ENCODE results near the gene CACNG6.
A peak's percentile ranks its signal among the peaks of the same experiment; 100 is the strongest.
"Not testable (repeated sequence)": the region's sequence is repeated elsewhere in the genome, so short reads cannot be mapped to it uniquely, and the experiment has no call there.

CACNG6 gene

DNA sequence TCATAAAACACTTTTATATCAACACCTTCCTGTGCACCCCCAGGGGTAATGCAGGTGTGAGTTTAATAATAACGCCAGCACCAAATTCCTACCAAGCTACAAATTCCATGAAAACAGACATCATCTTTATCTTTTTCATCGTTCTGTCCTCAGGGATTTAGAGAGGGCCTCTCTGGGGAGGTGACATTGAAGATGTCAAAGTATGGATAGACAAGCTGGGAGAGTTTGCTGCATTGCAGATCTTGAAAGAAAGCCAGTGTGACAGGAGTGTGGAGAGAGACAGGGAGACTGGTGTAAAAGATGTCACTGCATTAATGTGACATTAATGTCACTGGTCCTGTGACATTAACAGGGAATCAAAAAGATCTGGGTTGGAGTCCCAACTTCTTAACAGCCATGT lies 10.1 kb downstream of the CACNG6 start:
- no peak for DNase-seq (ENCODE audit: low read depth, low spot score)

DNA sequence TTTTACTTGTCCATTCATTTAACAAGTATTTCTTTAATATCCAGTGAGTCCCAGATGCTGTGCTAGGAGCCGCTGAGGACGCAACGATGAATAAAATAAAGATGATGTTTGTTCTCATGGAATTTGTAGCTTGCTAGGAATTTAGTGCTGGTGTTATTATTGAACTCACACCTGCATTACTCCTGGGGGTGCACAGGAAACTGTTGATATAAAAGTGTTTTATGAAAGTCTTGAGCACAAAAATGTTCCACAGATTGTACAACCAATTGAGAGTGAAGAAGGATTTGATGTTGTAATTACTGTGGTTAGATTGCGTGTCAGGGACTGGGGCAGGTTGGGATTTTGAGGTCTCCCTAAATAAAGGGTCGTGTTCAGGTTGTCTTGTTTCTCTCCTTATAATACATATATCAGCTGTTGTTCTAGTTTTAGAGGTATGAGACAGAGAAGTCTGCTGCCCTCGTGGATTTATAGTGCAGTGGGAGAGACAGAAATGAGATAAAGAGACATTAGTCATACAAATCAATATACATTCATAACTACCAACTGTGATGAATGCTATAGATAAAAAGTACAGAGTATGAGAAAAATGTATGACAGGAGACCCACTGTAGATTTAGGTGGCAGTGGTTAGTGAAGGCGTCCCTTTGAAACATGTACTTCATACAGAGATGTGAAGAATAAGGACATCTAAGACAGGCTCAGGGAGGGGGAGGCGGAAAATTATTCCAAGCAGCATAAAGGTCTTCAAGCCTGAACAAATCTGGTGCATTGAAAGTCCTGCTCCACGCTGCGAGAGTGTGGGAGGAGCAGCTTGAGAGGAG lies 11.3 kb downstream of the CACNG6 start:
- DNase-seq (ENCODE audit: low read depth, low spot score) = no peak

DNA sequence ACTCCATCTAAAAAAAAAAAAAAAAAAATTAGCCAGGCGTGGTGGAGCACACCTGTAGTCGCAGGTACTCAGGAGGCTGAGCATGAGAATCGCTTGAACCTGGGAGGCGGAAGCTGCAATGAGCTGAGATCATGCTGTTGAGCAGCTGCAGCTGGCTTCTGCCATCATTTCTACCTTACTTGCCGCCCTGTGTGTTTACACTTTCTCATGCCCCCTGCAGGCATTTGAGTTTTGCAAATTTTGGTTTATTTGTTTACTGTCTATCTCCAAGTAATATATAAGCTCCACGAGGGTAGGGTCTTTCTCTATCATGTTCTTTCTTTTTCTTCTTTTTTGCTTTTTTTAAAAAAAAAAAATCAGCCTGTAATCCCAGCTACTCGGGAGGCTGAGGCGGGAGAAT lies 18.0 kb downstream of the CACNG6 start:
- no peak for DNase-seq (ENCODE audit: low read depth, low spot score)

DNA sequence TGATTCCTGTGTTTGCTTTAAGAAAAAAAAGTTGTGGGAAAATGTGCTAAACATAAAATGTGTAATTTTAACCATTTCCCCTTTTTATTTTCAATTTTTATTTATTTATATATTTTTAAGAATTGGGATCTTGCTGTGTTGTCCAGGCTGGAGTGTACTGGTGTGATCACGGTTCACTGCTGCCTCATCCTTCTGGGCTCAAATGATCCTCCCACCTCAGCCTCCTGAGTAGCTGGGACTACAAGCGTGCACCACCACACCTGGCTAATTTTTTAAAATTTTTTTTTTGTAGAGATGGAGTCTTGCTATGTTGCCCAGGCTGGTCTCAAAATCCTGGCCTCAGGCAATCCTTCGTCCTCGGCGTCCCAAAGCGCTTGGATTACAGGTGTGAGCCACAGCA lies 19.0 kb downstream of the CACNG6 start:
- no peak for DNase-seq (ENCODE audit: low read depth, low spot score)

DNA sequence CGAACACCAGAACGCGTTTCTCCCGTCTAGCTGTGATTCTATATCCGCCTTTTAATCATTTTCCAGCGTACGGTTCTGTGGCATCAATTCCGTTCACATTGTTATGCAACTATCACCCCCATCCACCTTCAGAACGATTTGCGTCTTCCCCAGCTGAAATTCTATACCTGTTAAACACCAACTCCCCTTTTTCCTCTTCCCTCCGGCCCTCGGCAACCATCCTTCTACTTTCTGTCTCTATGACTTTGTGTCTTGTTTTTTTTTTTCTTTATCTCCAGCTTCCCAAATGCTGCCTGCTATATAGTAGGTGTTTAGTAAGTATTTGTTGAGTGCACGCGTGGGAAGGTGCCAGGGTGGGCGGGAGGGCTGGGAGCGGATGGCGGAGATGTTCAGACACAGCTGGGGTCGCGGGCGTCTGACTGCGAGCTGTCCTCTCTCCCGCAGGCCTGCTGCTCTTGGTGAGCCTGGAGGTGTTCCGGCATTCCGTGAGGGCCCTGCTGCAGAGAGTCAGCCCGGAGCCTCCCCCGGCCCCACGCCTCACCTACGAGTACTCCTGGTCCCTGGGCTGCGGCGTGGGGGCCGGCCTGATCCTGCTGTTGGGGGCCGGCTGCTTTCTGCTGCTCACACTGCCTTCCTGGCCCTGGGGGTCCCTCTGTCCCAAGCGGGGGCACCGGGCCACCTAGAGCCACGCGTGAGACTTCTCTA lies 20.2 kb downstream of the CACNG6 start:
- no peak for DNase-seq (ENCODE audit: low read depth, low spot score)

DNA sequence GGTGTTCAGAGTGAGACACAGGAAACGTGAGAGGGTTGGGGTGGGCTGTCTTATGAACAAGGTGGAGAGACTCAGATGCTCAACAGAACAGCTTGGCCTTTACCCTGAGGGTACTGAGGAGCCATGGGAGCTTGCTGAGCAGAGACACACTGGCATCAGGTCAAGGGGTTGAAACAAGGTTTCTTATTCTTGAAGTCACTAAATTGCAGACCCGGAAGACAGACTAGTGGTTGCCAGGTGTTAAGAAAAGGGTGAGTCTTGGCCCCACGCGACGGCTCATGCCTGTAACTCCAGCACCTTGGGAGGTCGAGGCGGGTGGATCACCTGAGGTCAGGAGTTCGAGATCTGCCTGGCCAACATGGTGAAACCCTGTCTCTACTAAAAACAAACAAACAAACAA lies 22.4 kb downstream of the CACNG6 start:
- DNase-seq (ENCODE audit: low read depth, low spot score) = no peak

DNA sequence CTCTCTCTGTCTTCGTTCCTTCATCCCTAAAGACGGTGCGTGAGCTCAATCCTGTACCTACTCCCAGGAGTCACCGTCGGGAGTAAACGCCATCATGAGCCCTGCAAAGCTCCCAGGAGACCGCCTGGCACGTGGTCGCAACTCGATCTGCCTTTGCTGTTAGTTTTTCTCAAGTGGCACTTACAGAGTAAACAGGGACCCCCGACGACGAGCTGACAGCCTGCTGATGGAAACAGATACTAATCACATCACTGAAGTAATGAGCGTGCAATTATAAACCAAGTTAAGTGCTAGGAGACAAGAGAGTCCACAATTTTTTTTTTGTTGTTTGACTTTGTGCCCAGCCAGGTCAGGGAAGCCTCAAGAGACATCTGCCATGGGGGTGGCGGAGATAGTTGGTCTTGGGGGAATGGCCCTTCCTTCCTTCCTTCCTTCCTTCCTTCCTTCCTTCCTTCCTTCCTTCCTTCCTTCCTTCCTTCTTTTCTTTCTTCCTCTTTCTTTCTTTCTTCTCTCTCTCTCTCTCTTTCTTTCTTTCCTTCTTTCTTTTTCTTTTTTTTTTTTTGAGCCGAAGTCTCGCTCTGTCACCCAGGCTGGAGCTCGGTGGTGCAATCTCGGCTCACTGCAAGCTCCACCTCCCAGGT lies 23.6 kb downstream of the CACNG6 start:
- DNase-seq (ENCODE audit: low read depth, low spot score) = no peak

DNA sequence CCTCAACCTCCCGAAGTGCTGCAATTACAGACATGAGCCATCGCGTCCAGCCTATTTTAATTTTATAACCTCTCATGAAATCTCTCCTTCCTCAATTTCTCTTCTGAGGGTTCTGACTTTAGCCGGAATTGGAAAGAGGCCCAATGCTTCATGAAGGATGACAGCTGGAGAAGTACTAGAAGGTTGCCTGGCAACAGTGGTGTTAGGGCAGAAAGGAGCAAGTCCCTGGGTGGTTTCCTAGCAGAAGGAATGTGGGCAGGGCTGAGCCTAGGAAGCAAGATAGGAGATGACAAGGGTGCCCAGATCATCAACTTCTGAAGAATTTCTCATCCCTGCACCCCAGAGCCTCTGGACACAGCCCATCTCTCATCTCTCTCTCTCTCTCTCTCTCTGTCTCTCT lies 25.8 kb downstream of the CACNG6 start:
- no peak for DNase-seq (ENCODE audit: low read depth, low spot score)

DNA sequence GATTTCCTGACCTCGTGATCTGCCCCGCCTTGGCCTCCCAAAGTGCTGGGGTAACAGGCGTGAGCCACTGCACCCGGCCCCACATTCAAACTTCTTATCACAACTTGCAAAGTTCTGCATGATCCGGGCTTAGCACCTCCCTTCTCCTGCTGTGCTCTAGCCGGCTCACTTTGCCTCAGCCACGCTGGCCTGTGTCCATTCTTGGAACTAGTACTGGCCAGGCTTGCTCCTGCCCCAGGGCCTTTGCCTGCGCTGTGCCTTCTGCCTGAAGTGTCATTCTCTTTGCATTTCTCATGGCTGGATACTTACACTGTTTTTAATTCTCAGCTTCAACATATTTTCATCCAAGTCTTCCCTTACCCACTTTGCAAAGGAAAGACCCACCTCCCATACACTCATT lies 29.9 kb downstream of the CACNG6 start:
- no peak for DNase-seq (ENCODE audit: low read depth, low spot score)

DNA sequence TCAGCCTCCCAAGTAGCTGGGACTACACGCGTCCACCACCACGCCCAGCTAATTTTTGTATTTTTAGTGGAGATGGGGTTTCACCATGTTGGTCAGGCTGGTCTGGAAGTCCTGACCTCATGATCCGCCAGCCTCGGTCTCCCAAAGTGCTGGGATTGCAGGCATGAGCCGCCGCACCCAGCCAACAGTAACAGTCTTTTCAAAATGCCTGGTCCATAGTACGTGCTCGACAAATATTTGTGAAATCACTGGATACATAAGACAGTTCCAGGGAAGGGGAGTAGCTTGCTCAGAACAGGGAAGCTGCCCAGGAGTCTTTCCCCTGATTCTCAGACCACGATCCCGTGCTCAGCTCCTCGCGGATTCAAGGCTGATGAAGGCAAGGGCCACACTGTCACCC lies 30.5 kb downstream of the CACNG6 start:
- DNase-seq (ENCODE audit: low read depth, low spot score) = no peak

DNA sequence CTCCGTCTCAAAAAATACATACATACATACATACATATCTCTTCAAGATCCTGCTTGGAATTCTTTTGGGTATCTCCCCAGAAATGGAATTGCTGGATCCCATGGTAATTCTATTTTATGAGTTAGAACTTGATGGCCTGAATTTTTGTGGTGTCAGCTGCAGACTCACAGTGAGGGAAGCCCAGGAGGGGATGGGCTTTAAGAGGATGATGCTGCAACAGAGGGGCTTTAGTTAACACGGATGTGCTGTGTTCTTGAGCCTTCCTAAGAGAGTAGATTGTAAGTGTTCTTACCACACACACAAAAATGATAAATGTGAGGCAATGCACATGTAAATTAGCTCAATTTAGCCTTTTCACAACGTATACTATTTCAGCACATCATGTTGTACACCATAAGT lies 31.8 kb downstream of the CACNG6 start:
- no peak for DNase-seq (ENCODE audit: low read depth, low spot score)

DNA sequence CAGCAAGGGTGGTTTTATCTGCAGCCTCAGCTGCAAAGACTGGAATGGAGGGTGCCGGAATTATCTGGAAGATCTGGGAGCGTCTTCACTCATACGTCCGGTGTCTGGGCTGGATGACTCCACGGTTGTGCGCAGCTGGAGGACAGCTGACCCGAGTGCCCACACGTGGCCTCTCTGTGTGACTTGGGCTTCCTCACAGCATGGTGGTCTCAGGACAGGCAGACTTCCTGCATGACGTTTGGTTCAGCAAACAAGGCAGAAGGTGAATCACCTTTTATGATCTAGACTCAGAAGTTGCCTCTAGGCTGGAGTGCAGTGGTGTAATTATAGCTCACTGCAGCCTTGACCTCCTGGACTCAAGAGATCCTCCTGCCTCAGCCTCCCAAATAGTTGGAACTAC lies 33.2 kb downstream of the CACNG6 start:
- DNase-seq (ENCODE audit: low read depth, low spot score) = no peak

DNA sequence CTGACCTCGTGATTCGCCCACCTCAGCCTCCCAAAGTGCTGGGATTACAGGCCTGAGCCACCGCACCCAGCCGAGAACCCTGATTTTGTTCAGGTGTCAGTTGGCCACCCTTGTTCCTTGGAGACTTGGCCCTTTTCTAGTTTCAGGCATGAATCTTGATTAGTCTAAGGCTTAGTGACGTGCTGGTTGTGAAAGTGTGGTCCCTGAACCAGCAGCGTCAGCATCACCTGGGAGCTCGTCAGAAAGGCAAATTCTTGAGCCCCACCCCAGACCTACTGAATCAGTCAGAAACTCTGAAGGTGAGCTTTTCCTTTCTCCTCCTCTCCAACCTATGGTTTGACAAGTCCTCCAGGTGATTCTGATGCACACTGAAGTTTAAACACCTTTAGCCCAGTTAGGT lies 35.2 kb downstream of the CACNG6 start:
- DNase-seq (ENCODE audit: low read depth, low spot score) = no peak

DNA sequence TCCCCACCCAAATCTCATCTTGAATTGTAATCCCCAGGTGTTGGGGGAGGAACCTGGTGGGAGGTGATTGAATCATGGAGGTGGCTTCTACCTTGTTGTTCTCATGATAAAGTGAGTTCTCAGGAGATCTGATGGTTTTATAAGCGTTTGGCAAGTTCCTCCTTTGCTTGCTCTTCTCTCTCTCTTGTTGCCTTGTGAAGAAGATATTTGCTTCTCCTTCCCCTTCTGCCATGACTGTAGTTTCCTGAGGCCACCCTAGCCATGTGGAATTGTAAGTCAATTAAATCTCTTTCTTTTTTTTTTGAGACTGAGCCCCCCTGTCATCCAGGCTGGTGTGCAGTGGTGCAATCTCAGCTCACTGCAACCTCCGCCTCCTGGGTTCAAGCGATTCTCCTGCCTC lies 37.9 kb downstream of the CACNG6 start:
- no peak for DNase-seq (ENCODE audit: low read depth, low spot score)

DNA sequence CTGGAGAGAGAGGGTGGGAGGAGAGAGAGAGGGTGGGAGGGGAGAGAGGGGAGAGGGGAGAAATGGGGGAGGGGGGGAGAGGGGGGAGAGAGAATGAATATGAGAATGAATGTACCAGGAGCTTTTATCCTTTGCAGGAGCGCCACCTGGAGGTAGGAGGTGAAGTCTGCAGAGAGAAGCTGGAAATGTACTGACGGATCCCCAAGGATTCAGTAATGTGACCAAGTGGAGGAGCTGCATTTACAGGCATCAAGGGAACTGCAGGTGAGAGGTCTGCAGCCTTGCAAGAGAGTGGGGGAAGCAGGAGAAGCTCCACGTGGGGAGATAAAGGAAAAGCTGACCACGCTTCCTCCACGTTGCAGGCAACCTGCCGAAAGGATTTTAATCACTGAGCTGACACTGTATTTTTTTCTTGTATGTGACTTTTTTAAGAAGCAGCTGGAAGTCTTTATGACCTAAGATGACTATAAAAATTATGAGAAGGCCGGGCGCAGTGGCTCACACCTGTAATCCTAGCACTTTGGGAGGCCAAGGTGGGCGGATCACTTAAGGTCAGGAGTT lies 38.6 kb downstream of the CACNG6 start:
- no peak for DNase-seq (ENCODE audit: low read depth, low spot score)

DNA sequence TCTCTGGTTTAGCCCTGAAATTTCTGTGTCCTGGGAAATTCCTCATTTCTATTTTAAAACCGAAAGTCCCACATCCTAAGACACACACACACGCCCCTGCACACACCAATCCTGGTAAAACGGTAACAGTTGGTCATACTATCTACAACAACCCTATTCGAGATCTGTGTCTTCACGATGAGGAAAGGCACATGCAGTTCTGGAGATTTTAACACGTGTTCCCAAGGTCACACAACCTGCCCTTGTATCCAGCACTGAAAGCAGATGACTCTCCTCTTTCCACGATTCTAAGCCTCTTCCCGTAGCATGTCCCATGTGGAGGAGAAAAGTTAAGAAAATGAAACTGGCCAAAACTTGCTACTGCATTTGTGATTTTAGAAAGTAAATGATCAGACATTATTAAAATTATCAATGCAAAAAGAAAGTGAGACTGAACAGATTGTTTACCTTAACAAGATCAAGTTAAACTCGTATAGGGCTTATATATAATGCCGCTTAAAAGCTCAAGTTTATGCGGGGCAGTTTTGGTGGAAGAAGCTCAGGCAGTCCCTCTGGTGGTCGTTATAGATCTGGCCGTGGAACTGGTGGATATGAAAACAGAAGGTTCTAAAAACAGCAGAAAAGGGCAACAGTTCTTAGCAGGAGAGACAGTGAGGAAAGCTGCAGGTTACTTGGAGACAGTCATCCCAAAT lies 39.6 kb downstream of the CACNG6 start:
- no peak for DNase-seq (ENCODE audit: low read depth, low spot score)

DNA sequence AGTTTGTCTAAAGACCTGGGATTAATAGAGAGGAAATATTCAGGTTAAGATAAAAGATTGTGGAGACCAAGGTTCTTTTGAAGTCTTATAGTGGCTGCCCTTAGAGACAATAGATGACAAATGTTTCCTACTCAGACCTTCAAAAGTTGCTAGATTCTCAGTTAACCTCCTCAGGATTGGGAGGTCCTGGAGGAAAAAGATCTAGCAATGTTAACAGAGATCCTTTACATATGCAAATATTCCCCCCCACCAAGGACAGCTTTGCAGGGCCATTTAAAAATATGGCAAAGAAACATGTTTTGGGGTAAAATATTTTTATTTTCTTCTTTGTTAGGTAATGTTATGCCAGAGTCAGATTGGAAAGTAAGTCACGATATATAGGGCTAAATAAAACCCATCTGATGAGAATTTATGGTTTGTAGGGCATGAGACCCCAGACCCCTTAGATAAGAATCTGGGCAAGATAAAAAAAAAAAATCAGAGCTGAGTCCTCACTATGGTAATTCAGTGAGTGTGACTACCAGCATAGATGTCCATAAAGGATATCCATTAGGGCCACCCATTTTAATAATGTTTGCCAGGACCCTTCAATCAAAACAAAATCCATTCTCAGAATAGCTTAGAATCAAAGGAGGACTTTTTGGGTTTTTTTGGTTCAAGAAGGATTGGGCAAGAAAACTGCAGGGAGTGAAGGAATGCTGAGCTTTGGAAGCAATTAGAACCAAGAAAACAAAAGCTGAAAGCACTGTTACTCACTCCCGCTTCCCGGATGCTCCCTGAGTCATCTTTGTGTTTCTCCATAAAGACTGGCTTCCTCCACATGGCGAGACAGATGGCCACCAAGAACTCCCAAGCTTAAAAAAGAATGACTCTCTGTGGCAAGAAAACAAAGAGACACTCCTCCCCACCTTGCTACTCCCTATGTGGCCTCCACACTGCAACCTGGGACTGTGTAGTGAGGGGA lies 44.1 kb downstream of the CACNG6 start:
- DNase-seq (ENCODE audit: low read depth, low spot score) = peak; percentile 32

DNA sequence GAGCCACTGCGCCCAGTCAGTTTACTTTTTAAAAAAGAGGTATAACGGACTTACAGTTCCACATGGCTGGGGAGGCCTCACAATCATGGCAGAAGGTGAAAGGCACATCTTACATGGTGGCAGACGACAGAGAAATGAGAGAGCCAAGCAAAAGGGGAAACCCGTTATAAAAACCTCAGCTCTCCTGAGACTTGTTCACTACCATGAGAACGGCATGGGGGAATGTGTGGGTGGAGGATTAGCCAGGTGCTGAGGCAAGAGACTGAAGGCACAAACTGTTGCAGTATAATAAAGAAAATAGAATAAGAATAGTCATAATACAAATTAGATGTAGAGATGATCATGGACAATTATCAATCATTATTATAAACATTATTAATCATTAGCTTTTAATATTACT lies 45.1 kb downstream of the CACNG6 start:
- DNase-seq (ENCODE audit: low read depth, low spot score) = not testable (repeated sequence)

DNA sequence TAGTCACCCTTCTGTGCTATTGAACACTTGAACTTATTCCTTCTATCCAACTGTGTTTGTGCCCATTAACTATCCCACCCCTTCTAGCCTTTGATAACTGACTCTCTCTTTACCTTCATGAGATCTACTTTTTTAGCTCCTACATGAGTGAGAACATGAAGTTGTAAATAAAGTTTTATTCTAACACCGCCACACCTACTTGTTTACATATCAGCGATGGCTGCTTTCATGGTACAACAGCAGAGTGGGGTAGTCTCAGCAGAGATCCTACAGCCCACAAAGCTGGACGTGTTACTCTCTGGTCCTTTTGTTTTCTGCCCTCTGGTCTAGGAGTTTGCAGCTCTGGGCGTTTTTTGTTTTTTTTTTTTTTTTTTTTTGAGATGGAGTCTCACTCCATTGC lies 48.6 kb downstream of the CACNG6 start:
- DNase-seq (ENCODE audit: low read depth, low spot score) = no peak

DNA sequence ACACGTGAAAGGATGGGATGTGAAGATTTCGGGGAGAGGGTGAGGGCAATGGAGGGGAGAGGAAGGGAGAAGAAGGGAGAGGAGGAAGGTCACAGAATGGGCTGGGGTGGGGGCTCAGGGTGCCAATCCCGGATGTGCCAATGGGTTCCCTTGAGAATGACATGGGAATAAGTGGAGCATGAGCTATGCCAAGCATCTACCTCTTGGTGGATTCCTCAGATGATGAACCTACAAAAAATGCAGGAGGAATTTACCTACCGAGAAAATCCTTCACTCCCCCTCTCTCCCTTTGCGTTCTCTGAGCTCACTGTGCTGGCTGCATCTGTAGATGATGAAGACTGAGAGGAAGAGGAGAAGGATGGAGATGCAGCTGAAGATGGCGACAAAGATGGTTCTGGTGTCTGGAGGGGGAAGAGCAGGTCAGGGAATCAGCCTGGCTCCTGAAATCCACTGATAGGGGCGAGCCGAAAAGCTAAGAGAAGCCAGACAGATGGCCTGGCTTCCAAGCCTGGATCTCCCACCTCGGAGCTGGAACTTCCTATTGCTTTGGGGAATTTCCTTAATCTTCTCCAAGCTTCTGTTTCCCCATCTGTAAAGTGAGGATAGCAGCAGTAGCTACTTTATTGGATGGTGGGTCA lies 50.7 kb downstream of the CACNG6 start:
- no peak for DNase-seq (ENCODE audit: low read depth, low spot score)
